Gastrocnemius medialis (tissue), 4 donors: ENCODE results near the gene SEC14L3. TPM values are rescaled to one million over a fixed set of nuclear protein-coding genes. Genes with fewer than 3 reads are reported as not detected.

Experiments
- ATAC-seq, 2 donors: fragments of 150-250 bp; one replicate each; pipeline ENCODE4 v1.9.1; 2016
- DNase-seq, 2 donors: peaks; one replicate each; pipeline ENCODE4 v3.0.0-alpha.2; 2019
- H3K27ac ChIP-seq, 4 donors: fragments of 200-600 bp; sonication (generic); 1 replicate in 1 of 4; 2 replicates in 3 of 4; pipeline ENCODE4 v1.5.1; 2016 to 2018; ENCODE audit warnings: mild to moderate bottlenecking in 2 of 4, moderate library complexity in 1 of 4
- H3K27me3 ChIP-seq, 3 donors: fragments of 200-600 bp; sonication (generic) in 2 of 3; 1 replicate in 1 of 3; 2 replicates in 2 of 3; pipeline versions ENCODE4 v1.5.1 to v1.6.0; 2016 to 2019; ENCODE audit warnings: mild to moderate bottlenecking in 1 of 3, moderate library complexity in 1 of 3
- H3K36me3 ChIP-seq, 2 donors: fragments of 200-600 bp; sonication (generic) in 1 of 2; one replicate each; pipeline ENCODE4 v1.5.1; 2017 to 2018
- H3K4me1 ChIP-seq, 2 donors: fragments of 200-600 bp; sonication (generic) in 1 of 2; one replicate each; pipeline ENCODE4 v1.5.1; 2016 to 2017; ENCODE audit warnings: mild to moderate bottlenecking in 2 of 2
- H3K4me3 ChIP-seq, 4 donors: fragments of 200-600 bp; sonication (generic) in 3 of 4; 1 replicate in 1 of 4; 2 replicates in 3 of 4; pipeline ENCODE4 v1.5.1; 2016 to 2019; ENCODE audit warnings: mild to moderate bottlenecking in 2 of 4
- H3K9me3 ChIP-seq, 3 donors: fragments of 200-600 bp; sonication (generic) in 2 of 3; 1 replicate in 1 of 3; 2 replicates in 2 of 3; pipeline ENCODE4 v1.5.1; 2016 to 2019
- CTCF ChIP-seq, 5 experiments: fragments of 450-650 bp in 3 of 5; fragments of 200-600 bp in 2 of 5; sonication (generic) in 2 of 5; IDR thresholded peaks in 4 of 5; conservative IDR thresholded peaks in 1 of 5; 1 replicate in 4 of 5; 2 replicates in 1 of 5; pipeline ENCODE4 v1.5.1; 2016 to 2019; ENCODE audit warnings: antibody characterized with exemption in 5 of 5, mild to moderate bottlenecking in 3 of 5, moderate library complexity in 3 of 5
- POLR2A ChIP-seq, 2 donors: fragments of 450-650 bp; IDR thresholded peaks; one replicate each; pipeline ENCODE4 v1.6.1; 2017; ENCODE audit warnings: antibody characterized with exemption in 2 of 2, mild to moderate bottlenecking in 2 of 2, moderate library complexity in 2 of 2
- in situ Hi-C, 4 donors: fragments of 200-750 bp; cut with MboI; loops; one replicate each; pipeline versions ENCODE4 v1.15.0 to v1.8.0; 2017; ENCODE audit warnings: low sequenced_read_pairs in 4 of 4
- intact Hi-C: fragments of 100-400 bp; cut with DNase I; formaldehyde crosslinking; loops from one replicate; pipeline ENCODE4 v1.15.1; 2023; ENCODE audit warnings: low total_unique reads
- total RNA-seq, 4 donors: library from RNA; depleted of rRNA; stranded (reverse); fragments of >200 nt; gene quantifications; one replicate each; pipeline versions ENCODE4 v1.1.0 to v1.2.3, GENCODE V29; 2016

SEC14L3 gene
- total RNA-seq, 4 donors from 2014 or later, result not detected

GRCh38 chr22:30416403-30416802, 55.4 kb downstream of the SEC14L3 start:
- DNase-seq (no peak), ATAC-seq (no peak)
- no peak overlapping the region for H3K27ac ChIP-seq
- H3K9me3 ChIP-seq, result no peaks in the 10 kb centered on the region
- peaks cover 0 to 46% of the 10 kb centered on the region in 2 donors for H3K36me3 ChIP-seq
- no peak overlapping the region for H3K4me3 ChIP-seq
- in situ Hi-C loops (no loop called here), intact Hi-C loops (no loop called here)
- TF ChIP-seq POLR2A (IDR thresholded peaks at IDR 0.05), result no peak
- TF ChIP-seq CTCF (IDR thresholded peaks at IDR 0.05 in 4 of 5, conservative IDR thresholded peaks at IDR 0.05 in 1 of 5), result no peak
- peaks cover 0 to 2% of the 10 kb centered on the region in 2 donors for H3K4me1 ChIP-seq
- H3K27me3 ChIP-seq, result no peaks in the 10 kb centered on the region

GRCh38 chr22:30414525-30415047, 57.2 kb downstream of the SEC14L3 start:
- no peak for ATAC-seq
- no peaks in the 10 kb centered on the region for H3K4me1 ChIP-seq
- H3K9me3 ChIP-seq, result no peaks in the 10 kb centered on the region
- no peak for DNase-seq
- in situ Hi-C loops, result no loop called here
- H3K27me3 ChIP-seq, result no peaks in the 10 kb centered on the region
- H3K27ac ChIP-seq, result no peak overlapping the region
- TF ChIP-seq POLR2A (IDR thresholded peaks at IDR 0.05) (no peak), CTCF (IDR thresholded peaks at IDR 0.05 in 4 of 5, conservative IDR thresholded peaks at IDR 0.05 in 1 of 5) (no peak)
- H3K4me3 ChIP-seq, result no peak overlapping the region
- intact Hi-C loops, result no loop called here
- peaks cover 0 to 45% of the 10 kb centered on the region in 2 donors for H3K36me3 ChIP-seq

- in situ Hi-C loops, result no loop called here
- H3K36me3 ChIP-seq, result peaks cover 0 to 43% of the 10 kb centered on the region in 2 donors
- ATAC-seq, result no peak
Observed at GRCh38 chr22:30413745-30414524, 57.9 kb downstream of the SEC14L3 start.

GRCh38 chr22:30413001-30413400, 58.8 kb downstream of the SEC14L3 start:
- in situ Hi-C loops (no loop called here), intact Hi-C loops (no loop called here)
- H3K9me3 ChIP-seq, result no peaks in the 10 kb centered on the region
- TF ChIP-seq POLR2A (IDR thresholded peaks at IDR 0.05), result no peak
- no peak for TF ChIP-seq CTCF (IDR thresholded peaks at IDR 0.05 in 4 of 5, conservative IDR thresholded peaks at IDR 0.05 in 1 of 5)
- peaks cover 0 to 34% of the 10 kb centered on the region in 2 donors for H3K36me3 ChIP-seq
- H3K27me3 ChIP-seq, result no peaks in the 10 kb centered on the region
- no peak for ATAC-seq
- H3K27ac ChIP-seq, result no peak overlapping the region
- peaks cover 0 to 10% of the 10 kb centered on the region in 2 donors for H3K4me1 ChIP-seq
- DNase-seq, result no peak
- H3K4me3 ChIP-seq, result no peak overlapping the region

More at GRCh38 chr22:30413745-30414524, 57.9 kb downstream of the SEC14L3 start:
- intact Hi-C loops, result no loop called here
- DNase-seq, result no peak
- Histone ChIP-seq H3K27me3 (no peaks in the 10 kb centered on the region), H3K27ac (no peak overlapping the region), H3K4me1 (peaks cover 0 to 2% of the 10 kb centered on the region in 2 donors), H3K4me3 (no peak overlapping the region), H3K9me3 (no peaks in the 10 kb centered on the region)
- no peak for TF ChIP-seq POLR2A (IDR thresholded peaks at IDR 0.05)
- TF ChIP-seq CTCF (IDR thresholded peaks at IDR 0.05 in 4 of 5, conservative IDR thresholded peaks at IDR 0.05 in 1 of 5), result no peak
